Activated CD4-positive, alpha-beta T cell treated with anti-CD3 and anti-CD28 coated beads, Interleukin-2, Interleukin-4, amounts not matched to agents 100 ng/mL and 50 ng/mL, durations not matched to agents 16 hours and 8 hours (primary cell): ENCODE results near the gene OBP2B.
"Not testable (repeated sequence)": the region's sequence is repeated elsewhere in the genome, so short reads cannot be mapped to it uniquely, and the experiment has no call there.

ENCODE experiments used
- DNase-seq: peaks from one replicate; pipeline ENCODE4 v3.0.0-alpha.2; 2020; ENCODE audit warnings: low spot score

The OBP2B gene, protein sequence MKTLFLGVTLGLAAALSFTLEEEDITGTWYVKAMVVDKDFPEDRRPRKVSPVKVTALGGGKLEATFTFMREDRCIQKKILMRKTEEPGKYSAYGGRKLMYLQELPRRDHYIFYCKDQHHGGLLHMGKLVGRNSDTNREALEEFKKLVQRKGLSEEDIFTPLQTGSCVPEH

DNA sequence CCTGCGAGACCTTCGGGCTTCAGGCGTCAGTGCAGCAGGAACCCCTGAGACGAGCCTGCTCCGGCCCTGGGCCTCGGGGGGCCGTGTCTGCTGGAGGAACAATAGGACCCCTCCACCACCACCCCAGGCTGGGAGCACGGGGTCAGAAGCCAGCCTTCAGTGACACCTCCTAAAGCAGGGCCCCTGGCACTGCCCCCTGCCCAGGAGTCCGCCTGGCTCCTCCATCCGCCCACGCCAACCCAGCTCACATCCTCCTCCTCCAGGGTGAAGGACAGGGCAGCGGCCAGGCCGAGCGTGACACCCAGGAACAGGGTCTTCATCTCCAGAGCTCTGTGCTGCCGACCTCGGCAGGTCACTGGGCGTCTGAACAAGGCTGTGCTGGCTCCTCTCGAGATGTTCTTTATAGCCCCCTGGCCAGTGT is at the start of gene OBP2B:
OBP2B (minus strand) TSS at position 371 of the 421 bp plus-strand sequence; CDS start at position 320, 51 bp downstream.
- not testable (repeated sequence) for DNase-seq

DNA sequence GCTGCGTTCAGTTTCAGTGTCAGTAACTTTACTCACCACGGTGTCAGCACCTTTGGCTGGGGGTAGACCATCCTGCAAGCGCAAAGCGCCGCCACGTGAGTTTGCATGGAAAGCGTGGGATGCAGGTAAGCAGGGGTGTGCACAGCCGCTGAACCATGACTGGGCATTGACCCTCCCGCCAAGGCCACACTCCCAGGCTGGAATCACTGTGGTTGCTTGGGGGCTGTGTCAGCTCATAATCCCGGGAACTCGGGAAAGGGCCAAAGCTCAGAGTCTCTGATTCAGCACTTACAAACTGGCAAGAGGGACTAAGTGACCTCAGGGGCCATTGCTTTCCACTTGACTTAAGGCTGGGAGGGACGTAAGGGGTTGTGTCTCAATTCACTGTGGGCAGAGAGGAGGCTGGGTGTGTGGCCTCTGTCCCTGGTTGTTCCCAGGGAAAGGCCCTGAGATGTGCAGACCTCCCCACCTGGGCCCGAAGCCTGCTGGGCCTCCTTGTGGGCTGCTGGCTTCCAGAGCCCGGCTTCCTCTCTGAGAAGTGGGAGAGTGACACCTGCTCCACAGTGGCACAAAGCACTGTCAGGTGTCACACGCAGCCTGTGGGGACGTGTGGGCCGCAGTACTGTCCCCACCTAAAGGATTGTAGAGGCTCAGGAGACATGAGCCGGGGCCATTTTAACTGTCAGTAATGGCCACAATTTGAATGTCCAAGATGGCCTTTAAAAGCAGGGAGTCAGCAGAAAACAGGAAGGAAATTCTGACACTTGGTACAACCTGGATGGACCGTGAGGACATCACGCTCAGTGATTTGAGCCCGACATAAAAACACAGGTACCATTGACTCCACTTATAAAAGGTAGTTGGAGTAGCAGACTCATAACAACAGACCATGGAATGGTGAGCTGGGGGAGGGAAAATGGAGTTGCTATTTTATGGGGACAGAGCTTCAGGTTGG is 49.3 kb upstream of the OBP2B start:
- DNase-seq: no peak

DNA sequence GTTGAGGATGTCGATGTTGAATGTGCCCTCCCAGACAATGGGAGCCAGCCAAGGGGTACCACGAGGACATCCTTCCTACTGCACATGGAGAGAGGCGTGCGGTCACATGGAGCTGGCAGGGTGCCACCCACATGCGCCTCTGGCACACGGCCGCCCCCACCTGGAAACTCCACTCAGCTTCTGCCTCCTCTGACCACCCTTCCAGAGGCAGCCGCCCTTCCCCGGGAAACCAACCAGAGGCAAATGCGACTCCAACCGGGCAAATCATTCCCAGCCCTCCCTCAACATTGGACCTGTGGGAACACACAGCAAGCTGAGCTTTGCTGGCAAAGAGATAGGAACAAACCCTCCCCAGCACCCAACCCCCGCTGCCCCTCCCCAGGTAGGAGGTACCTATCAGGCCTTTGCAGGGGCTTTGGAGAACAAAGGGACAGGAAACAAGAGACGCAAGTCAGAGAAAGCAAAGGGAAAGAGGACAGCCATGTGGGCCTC is 48.5 kb upstream of the OBP2B start:
- DNase-seq: no peak

DNA sequence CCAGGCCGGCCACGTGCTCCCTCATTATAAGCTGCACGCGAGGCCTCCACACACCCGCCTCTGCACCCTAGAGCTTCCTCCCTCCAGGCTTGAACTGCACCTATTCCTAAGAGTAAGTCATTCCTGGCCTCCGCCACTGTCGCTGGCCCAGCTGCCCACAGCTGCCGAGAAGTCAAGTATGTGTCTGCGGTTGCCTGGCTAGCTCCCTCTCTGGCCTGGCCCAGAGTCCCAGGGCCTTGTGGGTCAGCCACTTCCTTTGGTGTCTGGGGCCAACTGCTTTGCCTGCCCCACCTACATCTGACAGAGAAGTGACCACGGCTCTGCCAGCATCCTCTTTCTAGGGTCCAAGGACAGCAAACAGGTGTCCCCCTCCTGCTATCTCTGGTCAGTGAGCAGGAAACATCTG is 47.6 kb upstream of the OBP2B start:
- no peak for DNase-seq

DNA sequence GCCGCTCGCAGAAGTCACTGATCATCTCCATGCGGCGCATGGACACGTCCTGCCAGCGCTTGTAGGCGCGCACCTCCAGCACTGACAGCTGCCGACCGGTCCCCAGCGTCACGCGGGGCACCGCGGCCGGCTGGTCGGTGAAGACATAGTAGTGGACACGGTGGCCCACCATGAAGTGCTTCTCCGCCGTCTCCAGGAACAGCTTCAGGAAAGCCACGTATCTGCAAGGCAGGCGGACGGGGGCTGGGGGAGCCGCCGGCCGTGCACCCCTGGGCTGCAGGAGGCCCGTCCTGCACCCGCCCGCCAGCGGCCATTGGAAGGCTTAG is 47.0 kb upstream of the OBP2B start:
- DNase-seq: no peak

DNA sequence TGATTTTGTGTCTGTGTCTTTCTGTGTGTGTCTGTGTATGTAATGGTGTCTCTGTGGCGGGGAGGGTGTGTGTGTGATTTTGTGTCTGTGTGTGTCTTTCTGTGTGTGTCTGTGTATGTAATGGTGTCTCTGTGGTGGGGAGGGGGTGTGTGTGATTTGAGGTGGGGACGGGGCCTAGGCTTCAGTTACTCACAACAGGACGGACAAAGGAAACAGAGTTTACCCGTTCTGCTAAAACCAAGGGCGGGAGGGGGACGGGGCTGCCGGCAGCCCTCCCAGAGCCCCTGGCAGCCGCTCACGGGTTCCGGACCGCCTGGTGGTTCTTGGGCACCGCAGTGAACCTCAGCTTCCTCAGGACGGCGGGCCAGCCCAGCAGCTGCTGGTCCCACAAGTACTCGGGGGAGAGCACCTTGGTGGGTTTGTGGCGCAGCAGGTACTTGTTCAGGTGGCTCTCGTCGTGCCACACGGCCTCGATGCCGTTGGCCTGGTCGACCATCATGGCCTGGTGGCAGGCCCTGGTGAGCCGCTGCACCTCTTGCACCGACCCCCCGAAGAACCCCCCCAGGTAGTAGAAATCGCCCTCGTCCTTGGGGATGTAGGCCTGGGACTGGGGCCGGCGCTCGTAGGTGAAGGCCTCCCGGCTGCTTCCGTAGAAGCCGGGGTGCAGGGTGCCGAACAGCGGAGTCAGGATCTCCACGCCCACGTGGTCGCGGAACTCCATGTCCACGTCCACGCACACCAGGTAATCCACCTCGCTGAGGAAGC is 46.5 kb upstream of the OBP2B start:
- no peak for DNase-seq

DNA sequence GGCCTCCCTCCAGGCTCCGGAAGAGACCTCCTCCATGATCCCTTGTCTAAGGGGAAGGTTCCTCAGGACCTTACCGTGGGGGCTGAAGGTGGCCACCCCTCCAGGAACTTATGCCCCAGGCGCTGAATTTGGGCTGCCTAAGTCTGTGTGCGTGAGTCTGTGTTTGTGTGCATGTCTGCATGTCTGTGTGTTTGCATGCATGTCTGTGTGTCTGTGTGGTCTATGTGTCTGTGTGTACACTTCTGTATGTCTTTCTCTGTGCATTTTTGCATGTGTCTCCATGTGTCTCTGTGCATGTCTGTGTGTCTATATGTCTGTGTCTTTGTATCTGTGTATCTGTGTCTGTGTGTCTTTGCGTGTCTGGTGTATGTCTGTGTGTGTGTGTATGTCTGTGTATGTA is 45.4 kb upstream of the OBP2B start:
- no peak for DNase-seq

DNA sequence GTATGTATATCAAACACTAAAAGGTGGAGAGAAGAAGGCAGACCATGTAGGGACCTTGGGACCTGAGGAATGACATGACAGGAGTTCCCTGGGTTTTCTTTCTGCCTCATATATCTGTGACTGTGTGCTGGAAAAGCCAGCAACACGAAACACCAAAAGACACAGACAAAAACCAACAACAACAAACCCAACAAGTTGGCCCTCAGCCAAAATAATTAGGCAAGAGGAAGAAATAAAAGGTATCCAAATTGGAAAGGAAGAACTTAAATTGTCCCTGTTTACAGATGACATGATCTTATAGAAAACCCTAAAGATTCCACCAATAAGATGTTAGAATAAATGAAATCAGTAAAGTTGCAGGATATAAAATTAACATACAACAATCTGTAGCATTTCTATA is 44.2 kb upstream of the OBP2B start:
- DNase-seq: no peak

DNA sequence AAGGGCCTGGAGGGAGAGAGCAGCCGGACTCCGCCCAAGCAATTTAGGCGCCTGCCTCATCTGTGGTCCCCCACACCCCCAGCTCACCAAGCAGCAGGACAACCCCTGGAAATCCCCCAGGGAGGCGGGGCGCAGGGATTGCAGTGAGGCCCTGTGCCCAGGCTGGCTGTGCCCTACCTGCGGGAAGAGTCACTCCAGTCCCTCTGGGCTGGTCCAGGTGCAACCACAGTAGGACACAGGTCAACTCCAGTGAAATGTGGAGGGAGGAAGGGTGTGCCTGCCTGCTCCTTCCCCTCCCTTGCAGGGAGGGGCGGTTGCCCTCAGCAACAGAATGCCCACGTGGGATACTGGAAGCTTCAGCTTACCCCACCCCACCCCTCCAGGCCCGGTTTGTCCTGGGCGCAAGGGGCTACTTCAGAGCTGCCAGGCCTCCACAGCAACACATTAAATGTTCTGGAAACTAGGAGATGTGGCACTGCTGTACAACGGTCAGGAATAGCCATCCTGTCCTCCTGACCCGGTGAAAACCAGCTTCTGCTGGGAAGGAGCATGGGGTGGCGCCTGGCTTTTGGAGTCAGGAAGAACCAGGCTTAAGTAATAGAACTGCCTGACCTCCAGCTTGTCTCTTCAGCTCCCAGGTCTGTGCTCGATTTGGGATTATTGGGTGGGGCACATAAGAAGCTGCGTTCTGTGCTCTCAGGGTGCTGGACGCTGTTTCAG is 43.4 kb upstream of the OBP2B start:
- no peak for DNase-seq

DNA sequence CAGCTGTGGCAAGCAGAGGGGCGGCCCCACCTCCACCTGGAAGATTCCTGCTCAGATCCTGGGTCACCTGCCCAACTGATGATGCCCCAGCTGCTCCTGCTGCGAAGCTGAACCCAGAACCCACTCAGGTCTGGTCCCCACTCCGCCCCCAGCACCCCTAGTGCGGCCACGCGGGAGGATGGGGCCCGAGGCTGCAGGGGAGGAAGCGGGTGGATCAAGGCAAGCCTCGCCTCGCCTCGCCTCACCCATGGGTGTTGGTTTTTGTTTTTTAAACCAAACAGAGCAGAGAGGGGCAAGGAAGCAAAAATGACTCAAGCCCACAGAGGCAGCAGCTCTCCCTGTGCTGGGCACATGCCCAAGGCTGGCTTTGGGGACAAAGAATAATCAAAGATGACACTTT is 42.7 kb upstream of the OBP2B start:
- DNase-seq: no peak

DNA sequence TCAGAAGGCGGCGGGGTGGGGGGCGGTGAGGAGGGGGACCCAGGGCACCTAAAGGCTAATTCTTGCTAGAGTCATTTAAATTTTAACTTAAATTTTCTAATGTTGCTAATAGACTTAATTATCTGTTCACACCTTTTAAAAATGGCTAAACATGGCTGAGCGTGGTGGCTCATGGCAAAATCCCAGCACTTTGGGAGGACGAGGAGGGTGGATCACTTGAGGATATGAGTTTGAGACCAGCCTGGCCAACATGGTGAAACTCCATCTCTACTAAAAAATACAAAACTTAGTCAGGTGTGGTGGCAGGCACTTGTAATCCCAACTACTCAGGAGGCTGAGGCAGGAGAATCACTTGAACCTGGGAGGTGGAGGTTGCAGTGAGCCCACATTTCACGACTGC is 42.2 kb upstream of the OBP2B start:
- not testable (repeated sequence) for DNase-seq

DNA sequence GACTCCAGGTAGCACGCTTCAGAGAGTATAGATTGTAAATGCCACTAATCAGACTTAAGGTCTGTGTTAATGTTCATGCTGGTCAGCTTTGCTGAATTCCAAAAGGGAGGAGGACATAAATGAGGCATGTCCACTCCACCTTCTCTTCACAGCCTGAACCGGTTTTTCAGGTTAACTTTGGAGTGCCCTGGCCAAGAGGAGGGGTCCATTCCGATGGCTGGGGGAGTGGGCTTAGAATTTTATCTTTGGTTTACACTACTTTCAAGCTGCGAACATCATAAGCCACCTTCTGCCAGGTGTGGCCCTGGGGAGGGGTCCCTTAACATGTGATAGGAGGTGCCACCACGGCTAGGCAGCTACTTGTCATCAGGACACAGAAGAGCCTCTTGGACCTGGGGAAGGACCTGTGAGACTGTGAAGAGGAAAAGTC is 41.7 kb upstream of the OBP2B start:
- DNase-seq: no peak

DNA sequence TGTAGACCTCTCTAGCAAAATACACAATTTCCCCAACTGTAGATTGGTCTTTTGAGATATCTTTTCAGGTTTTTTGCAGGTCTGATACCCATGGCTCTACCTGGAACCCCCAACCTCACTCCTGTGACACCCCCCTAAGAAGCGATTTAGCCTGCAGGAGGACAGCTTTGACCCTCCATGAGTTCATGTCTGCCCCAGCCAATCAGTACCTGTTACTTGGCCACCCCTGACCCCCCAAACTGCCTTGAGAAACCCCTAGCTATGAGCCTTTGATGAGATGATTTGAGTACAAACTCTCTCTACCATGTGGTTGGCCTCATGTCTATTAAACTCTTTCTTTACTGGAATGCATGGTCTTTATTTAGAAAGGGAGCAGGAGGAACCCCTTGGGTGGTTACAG is 40.3 kb upstream of the OBP2B start:
- DNase-seq: no peak

DNA sequence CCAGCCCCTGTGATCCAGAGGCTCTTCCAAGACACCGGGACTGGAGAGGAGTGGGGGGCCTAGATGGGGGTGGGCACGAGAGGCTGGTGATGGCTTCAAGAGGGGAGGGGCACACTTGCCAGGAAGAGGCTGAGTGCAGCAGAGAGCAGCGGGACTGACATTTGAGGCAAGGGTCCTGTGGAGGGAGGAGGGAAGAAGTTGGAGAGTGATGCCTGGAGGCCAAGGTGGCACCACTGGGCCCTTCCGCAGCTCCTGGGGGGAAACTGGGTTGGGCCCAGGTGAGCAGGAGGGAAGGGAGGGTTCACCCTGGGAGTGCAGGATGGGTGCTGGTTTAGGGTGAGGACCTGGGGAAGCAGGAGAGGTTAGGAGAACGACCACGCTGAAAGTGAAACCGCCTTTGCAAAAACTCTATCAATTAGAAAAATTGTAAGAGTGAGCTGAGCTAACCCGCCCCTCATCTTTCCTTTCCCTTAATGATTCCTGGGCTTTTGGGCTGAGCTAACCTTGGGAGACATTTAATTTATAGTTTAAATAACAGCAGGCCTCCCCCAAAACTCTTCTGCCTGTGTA is 39.8 kb upstream of the OBP2B start:
- DNase-seq: no peak

DNA sequence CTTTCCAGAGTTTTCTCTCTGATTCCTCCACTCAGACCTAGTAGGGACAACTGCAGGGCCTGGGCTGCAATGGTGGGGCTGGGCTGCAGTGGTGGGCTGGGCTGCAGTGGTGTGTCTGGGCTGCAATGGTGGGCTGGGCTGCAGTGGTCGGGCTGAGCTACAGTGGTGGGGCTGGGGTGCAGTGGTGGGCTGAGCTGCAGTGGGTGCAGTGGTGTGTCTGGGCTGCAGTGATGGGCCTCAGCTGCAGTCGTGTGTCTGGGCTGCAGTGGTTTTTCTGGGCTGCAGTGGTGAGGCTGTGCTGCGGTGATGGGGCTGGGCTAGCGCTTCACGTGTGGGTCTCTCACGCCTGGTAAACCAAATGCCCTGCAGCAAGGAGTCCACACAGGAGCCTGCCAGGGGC is 38.6 kb upstream of the OBP2B start:
- DNase-seq: no peak

DNA sequence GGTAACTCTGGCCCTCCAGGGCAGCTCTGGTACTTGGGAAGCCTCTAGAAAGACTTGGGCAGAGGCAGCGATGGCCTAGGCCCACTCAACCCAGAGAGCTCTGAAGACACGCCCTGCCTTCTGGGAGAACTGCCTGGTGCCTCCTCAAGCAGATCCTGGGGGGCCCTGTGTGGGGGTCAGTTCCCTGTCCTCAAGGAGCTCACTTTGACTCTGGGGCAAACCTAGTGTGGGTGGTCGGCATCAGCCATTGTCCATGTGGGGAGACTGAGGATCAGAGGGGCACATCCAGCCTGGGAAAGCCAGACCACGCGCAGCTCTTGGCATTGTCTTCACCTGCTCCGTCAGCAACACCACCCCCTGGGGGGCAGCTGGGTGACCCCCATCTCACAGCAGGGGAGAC is 37.9 kb upstream of the OBP2B start:
- DNase-seq: no peak

DNA sequence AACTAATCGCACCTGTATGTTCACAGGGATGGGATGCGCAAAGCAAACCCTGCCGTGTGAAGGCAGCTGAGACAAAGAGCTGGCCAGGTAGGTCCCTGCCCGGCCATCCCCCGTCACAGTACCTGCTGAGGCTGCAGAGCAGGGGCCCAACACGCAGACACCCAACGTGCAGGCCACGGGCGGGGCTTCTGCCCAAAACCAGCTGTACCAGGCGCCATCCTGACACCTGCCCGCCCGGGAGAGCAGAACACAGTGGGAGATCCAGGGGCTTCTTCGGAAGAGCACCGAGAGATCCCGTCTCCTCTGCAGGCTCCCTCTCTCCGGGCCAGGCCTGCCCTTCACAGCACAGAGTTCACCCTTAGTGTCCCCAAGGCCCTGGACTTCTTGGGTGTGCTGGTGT is 37.5 kb upstream of the OBP2B start:
- DNase-seq: no peak

DNA sequence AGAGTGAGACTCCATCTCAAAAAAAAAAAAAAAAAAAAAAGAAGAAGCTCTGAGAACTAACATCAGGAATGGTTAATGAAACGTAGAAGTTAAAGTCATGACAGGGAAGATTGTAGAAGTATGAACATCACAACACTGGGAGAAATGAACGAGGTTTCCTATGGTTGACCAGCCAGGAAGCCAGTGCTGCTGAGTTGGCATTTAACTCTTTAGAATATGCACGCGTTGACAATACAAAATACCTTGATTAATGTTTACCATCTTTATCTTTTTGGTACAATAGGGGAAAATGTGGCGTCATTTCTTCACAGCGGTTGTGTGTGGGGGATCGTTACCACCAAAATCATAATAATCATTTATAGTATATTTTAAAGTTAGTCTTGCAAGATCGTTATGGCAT is 33.9 kb upstream of the OBP2B start:
- DNase-seq: no peak

DNA sequence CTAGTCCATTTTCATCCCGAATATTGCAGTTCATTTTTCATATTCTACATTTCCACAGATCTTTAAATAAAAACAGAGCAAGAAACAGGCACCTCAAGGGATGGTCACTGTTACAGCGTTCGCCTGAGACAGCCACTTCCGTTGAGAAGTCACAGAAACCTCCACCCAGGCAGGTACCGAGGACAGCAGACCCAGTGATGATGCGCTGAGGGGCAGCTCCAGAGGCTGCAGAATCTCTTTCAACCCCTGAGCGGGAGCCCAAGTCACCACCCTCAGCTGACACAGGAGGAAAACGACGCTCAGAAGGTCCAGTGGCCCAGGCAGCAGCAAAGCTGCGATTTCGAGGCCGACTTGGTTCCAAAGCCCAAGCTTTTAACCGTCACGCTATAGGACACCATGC is 33.2 kb upstream of the OBP2B start:
- DNase-seq: no peak

DNA sequence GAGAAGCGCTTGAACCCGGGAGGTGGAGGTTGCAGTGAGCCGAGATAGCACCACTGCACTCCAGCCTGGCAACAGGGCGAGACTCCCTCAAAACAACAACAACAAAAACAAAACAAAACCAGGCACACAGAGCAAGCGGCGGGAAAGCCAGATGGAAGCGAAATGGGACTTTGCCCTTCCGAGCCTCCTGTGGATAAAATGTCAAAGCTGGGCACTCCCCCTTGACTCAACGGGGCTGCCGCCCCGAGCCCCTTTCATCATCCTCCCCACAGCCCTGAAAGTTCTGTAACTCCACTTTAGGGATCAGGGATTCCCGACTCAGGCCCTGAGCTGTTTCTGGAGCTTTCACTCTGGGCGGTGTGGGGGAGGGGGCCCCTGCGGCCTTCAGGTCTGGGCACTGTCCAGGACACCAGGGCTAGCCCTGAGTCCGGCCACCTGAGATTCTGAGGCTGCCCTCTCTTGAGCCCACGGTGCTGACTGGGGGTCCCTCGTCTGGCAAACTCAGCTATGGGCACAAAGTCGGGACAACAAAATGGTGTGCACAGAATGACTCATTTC is 30.6 kb upstream of the OBP2B start:
- no peak for DNase-seq

DNA sequence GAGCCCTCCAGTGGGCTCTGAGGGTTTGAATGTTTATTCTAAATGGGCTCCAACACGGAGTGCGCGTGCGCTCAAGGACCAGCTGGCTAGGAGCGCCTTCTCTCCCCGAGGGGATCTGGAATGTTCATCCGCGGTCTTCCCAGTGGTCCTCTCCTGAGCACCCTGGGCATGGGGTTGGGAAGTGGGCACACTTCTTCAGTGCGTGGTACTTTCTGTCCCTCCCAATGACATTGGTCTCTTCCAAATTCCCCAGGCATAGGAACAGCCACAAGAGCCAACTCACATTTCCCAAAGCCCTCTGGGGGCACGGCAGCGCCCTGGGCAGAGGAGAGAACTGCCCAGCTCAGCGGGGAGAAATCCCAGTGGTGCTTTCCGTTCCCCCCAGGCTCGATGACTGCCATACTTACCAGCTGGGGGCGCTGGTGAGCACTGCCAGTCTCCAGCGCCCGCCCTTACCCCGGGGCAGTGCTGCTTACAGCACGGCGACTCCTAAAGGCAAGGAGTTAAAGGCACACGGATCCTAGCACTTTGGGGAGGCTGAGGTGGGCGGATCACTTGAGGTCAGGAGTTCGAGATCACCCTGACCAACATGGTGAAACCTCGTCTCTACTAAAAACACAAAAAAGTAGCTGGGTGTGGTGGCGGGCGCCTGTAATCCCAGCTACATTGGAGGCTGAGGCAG is 29.9 kb upstream of the OBP2B start:
- peak; percentile 62 for DNase-seq
